GM12874 (cell line): ENCODE measurements around the gene TNKS1BP1.

Experiments
- CTCF ChIP-seq: IDR thresholded peaks from 2 replicates; pipeline ENCODE4 v1.5.1; 2011; ENCODE audit warnings: low read depth, mild to moderate bottlenecking, control low read depth, low read length, moderate library complexity; ENCODE audit not compliant: insufficient read depth

The TNKS1BP1 gene

DNA sequence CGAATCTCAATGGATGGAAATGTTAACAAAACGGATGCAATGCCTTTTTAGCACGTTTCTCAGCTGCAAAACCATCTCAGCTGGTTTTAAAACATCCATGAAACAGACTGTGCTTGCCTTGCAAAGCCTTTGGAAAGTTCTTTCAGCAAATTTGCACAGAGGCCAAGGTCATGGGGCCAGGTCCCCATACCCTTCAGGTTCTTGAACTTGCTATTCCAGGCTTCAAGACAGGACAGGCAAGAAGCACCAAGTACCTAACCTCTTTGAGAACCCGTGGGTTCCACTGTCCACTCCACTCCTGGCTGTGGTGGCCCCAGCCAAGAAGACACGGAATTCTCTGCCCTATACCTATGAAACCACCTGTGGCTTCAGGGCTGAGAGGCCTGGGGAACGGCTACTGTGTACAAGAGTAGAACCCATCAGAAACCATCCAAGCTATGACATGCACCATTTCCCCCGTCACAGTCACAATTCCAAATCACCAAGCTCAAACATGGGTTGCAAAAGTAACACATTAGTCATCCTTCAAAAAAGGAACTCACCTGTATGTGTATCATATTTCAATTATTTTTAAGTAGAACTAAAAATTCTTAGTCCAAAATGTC, 17.0 kb downstream of the TNKS1BP1 start:
- no peak for TF ChIP-seq CTCF

DNA sequence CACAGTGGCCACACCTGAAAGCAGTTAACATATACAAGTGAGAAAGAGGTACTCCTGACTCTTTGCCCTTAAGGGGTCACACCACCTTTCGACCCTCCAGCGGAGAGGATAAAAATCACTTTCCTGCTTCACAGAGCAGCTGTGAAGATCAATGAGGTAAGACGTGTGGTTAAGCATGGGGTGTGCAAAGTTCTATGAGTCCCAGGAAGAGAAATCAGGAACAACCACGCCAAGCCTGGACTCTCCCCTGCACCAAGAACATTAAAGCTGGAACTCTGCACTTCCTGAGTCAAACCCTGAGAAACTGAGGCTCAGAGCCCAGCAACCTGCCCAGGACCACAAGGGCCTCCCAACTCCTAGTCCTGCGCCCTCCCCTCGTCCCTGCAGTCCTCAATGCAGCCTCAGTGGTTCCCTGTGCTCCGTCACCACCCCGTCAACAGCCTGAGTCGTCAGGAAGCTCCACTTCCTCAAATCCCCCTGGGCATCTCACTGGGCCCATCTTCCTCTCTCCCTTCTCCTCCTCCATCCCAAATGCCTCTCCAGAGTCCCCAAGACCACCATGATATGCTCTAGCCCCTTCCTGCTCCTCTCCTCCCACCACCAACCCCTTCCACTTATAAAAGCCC, 17.7 kb downstream of the TNKS1BP1 start:
- TF ChIP-seq CTCF: no peak

GRCh38 chr11:57306161-57306876, 18.4 kb downstream of the TNKS1BP1 start:
- no peak for TF ChIP-seq CTCF

- no peak for TF ChIP-seq CTCF
Measured at GRCh38 chr11:57305523-57305922, 19.2 kb downstream of the TNKS1BP1 start.

GRCh38 chr11:57303990-57304579, 20.7 kb downstream of the TNKS1BP1 start:
- TF ChIP-seq CTCF: no peak

GRCh38 chr11:57303280-57303989, 21.3 kb downstream of the TNKS1BP1 start:
- TF ChIP-seq CTCF: no peak

GRCh38 chr11:57302489-57302888, 22.3 kb downstream of the TNKS1BP1 start:
- no peak for TF ChIP-seq CTCF
